ENCODE results near the gene ZDBF2.
"Not testable (repeated sequence)": the region's sequence is repeated elsewhere in the genome, so short reads cannot be mapped to it uniquely, and the experiment has no call there.

Gene ZDBF2

DNA sequence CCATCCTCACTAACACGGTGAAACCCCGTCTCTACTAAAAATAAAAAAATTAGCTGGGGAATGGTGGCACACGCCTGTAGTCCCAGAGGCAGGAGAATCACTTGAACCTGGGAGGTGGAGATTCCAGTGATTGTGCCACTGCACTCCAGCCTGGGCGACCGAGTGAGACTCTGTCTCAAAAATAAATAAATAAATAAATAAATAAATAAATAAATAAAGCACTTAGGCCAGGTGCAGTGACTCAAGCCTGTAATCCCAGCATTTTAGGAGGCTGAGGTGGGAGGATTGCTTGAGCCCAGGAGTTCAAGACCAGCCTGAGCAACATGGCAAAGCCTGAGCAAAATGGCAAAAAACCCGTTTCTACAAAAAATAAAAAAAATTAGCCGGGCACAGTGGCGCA lies 15.8 kb upstream of the ZDBF2 start:
- not testable (repeated sequence) for FAIRE-seq; DNase-seq (ENCODE audit: insufficient read length, low spot score)

GRCh38 chr2:206259376-206260187 lies 14.9 kb upstream of the ZDBF2 start:
- FAIRE-seq (no peak), DNase-seq (ENCODE audit: insufficient read length, low spot score) (no peak)

DNA sequence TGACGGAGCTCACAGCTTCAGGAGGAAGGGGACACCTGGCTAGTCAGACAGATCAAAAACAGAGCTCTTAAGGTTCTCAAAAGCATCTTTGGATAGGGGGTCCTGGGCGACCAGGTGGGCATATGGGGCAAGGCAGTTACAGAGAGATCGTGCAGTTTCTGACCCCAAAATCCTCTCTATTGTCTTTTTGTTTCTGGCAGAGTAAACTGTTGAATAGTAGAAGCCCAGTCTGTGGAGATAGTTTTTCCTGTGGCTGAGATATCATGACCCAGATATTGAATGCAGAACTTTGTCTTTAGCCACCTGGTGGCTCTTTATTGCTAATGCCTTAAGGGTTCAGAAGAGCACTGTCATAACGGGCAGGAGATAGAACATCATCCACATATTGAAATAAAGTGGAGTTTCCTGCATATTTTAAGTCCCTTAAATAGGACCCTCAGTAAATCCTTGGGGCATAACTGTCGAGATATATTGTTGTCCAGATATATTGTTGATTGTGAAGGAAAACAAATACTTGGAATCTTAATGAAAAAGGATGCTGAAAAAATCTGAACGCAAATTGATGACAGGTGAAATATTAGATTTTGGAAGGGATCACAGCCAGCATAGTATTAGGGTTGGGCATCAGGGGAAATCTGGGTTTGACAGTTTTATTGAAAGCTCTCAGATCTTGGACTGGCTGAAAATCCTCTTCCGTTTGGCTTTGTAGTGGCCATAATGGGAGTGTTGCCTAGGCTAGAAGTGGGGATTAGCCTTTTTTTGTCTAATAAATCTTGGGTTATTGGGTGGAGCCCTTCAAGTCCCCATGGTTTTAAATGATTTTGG lies 14.1 kb upstream of the ZDBF2 start:
- FAIRE-seq (no peak), DNase-seq (ENCODE audit: insufficient read length, low spot score) (peak; percentile 46)

DNA sequence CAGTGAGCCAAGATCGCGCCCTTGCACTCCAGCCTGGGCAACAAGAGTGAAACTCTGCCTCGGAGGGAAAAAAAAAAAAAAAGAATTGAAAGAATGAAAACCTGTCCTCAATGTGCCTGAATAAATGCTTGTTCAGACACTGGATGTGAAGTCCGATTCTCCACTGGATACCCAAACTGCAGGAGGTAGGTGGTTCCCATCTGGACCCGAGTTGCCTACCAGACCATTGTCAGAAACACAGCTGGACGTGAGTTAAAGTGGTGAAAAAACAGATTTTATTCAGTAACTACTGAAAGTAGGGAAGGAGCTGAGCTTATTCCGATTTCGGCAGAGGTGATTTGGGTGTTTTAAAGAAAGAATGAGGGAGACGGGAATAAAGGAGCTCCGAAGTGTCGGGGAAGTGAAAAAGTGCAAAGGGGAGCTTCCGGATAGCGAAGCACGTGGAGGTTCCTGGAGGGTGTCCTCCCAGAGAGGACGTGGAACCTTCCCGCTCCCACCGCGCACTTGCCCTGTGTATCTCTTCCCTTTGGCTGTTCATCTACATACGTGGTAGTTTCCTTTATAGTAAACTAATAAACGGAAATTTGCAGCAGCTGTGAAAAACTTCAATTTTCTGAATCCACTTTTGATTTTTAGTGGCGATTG lies 10.4 kb upstream of the ZDBF2 start:
- FAIRE-seq (no peak), DNase-seq (ENCODE audit: insufficient read length, low spot score) (no peak)

DNA sequence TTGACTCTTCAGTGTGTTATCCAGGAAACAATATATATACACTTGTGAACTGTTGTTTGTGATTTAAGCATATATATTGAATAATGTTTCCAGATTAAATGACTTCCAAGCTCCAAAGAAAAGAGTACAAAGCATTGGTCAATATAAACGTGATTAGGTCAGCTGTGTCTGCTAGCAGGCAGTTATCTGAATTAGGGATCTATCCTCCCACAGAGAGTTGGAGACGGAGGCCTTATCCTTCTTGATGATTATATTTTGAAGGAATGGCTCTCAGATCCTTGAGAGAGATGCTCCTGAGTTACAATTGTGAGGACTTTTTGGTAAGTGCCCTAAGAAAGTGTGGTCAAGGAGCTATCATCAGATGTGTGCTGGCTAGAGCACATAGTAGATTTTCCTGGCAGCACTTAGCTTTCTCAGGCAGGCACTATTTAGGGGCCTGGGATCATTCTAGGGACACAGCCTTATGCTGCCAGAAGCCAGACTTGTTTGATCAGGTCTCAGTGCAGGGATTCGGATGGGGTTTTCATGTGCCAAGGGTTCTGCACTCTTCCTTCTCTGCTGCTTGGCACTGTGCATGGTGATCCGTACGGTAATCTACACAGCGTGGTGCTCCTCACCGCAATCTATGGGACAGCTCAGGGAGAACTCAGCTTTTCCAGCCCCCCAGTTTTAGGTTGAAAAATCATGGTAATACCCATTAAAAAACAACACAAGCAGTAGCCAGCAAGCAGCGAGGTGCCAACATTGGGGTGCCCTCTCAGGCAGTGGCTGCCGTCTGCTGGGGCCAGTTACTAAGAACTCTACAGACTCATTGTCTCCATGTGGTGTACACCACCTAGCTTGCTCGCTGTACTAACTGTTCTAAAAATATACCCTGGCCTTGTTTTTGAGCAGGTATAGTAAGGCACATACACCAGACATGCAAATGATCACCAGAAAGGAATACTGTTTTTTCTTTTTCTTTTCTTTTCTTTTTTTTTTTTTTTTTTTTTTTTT lies 8.0 kb upstream of the ZDBF2 start:
- no peak for FAIRE-seq

DNA sequence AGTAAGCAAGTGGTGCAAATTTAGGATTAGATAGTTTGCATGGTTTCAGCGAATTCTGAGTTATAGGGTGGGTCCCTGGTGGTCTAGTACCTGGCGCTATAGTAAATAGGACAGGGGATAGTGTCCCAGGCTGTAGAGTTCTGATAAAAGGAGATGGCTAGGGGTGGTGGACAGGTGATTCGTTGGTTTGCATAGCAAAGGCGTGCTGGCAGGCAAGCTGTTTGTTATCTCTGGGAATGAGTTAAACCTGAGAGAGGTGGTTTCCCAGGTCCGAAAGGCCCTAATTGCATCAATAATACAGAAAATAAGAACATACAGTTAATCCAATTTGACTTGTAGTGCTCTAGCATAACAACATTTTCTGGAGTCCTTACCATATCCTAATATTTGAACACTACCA lies 6.9 kb upstream of the ZDBF2 start:
- FAIRE-seq, result no peak
- DNase-seq (ENCODE audit: insufficient read length, low spot score), result no peak

More for the DNA sequence above, 8.0 kb upstream of the ZDBF2 start:
- DNase-seq (ENCODE audit: insufficient read length, low spot score), result no peak

DNA sequence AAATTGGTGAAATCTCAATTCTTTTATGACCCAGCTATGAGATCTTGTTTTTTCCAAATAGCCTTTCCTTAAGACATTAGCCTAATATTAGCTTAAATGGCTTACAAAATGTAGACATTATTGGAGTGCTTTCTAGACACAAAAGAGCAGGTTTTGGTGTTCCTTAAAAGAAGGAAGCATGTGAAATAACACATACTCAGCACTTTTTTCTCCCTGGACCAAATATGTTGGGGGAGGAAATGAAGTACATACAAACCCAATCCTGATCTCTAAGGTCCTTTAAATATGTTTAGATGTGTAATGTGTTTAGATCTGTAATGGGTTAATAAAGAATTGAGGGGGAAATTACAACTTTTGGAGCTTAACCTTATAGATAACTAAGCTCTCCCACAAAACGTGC lies 3.4 kb upstream of the ZDBF2 start:
- DNase-seq (ENCODE audit: insufficient read length, low spot score), result no peak

DNA sequence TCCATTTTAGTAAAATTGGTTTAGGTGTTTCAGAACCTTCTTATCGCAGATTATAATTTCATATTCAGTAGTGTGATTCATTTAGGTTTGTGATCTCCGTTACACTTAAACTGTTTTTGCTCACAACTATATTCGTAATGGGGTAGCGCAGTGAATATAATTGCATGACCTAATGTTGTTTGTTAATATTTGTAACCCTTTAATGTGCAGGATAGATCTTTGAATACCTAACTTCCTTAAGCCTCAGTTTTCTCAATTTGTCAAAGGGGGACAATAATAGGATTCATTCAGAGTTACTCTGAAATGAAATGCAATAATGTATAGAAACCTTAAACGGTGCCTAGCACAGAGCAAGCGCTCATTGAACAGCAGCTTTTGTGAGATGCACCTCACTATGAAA lies 558 bp upstream of the ZDBF2 start:
- DNase-seq (ENCODE audit: insufficient read length, low spot score) (no peak), FAIRE-seq (no peak)

More for the DNA sequence above, 3.4 kb upstream of the ZDBF2 start:
- no peak for FAIRE-seq

DNA sequence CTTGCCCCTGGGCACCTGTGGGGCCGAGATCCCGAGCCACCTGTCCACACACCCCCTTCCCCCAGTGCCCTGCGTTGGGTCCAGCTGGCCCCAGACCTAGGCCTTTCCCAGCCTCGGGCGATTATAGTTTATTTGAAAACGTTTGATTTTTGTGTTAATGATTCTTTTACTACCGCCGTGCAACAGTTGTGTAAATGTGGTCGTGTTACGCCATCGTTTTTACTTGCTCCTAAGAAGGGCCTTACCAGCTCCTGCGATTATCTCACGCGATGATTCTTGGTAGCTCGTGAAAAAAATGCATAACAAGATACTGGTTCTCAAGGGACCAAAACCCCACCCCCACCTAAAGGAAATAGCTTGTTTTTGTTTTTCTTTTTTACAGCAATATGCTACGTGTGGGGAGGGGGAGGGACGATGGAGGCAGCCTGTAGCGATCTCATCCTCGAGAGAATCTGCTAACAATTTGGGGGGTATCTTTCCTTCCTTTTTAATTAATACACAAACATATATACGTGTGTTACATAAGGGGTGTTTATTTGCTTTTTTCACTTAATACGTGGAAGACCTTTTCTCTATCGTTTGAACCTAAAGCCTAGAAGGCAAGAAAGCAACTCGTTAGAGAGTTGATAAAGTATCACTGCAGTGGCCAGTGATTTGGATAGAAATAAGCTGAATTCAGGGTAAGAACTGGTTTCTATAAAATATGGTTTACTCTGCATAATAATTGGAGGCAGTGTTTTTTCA lies 1.0 kb downstream of the ZDBF2 start:
- peak; percentile 83 for FAIRE-seq
- peak; percentile 30 for DNase-seq (ENCODE audit: insufficient read length, low spot score)

DNA sequence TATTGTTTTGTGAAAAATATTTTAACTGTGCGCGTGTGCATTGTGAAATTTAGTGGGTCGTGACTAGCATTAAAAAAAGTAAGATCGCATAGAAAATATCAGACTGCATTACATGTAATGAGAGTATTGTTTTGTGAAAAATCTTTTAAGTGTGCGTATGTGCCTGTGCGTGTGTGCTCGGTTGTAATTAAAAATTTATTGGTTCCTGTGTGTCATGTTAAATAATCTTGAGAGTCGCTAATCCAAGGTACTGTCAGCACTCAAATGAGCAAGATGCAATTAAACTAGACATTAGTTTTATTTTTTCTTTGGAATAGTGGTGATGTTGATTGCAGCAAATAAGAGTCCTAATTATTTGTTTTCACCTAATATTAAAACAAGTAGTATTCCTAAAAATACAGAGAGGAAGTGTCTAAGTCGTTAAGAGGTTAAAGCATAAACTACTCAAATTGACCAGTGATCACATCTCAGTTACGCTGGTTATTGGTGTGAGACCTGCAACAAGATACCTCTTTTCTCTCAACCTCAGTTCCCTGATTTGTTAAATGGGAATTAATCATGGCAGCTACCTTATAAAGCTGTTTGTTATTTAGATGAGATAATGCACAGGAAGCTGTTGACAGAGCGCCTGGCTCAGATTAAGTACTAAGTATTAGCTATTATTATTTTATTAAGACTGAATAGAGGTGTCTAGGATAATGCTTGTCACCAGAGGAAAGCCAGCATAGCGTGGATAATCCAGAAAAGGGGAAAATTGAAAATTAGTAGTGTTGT lies 1.9 kb downstream of the ZDBF2 start:
- FAIRE-seq (no peak), DNase-seq (ENCODE audit: insufficient read length, low spot score) (no peak)

DNA sequence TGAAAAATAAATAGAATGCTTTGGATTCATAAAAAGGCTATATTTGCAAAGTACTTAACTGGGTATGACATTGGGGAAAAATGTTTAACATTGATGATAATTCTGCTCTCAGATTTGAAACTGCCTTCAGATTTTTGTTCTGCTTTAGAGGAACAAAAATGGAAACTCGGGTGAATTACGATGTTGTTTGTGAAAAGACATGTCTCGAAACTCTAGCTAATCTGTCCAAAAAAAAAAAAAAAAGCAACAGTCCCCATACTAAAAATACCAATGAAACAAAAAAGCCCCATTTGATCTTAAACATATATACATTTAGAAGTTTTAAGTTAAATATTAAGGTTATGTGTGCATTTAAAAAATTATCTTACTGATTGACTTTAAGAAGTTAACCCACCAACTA lies 3.0 kb downstream of the ZDBF2 start:
- FAIRE-seq (no peak), DNase-seq (ENCODE audit: insufficient read length, low spot score) (no peak)

DNA sequence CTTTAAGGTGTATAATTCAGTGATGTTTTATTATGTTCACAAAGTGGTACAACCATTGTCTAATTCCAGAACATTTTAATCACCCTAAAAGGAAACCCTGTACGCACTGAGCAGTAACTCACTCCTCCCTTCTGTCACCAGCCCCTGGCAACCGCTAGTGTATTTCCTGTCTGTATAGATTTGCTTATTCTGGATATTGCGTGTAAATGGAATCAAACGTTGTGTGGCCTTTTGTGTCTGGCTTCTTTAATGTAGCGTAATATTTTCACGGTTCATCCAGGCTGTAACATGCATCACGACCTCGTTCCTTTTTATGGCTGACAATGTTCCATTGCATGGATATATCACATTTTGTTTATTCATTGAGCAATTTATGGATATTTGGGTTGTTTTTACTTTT lies 8.3 kb downstream of the ZDBF2 start:
- DNase-seq (ENCODE audit: insufficient read length, low spot score), result no peak
- no peak for FAIRE-seq

DNA sequence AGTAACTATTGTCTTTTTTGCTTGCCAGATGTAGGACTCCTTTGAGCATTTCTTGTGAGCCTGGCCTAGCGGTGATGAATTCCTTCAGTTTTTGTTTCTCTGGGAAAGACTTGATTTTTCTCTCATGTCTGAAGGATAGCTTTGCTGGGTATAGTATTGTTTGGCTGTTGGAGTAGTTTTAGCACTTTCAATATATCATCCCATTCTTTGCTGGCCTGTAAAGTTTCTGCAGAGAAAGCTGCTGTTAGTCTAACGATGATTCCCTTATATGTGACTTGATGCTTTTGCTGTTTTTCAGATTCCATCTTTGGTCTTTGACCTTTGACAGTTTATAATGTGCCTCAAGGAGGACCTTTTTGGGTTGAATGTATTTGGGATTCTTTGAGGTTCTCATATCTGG lies 12.7 kb downstream of the ZDBF2 start:
- DNase-seq (ENCODE audit: insufficient read length, low spot score) (no peak), FAIRE-seq (no peak)

- no peak for DNase-seq (ENCODE audit: insufficient read length, low spot score)
- FAIRE-seq, result no peak
Observed at GRCh38 chr2:206289391-206289790, 14.9 kb downstream of the ZDBF2 start.

DNA sequence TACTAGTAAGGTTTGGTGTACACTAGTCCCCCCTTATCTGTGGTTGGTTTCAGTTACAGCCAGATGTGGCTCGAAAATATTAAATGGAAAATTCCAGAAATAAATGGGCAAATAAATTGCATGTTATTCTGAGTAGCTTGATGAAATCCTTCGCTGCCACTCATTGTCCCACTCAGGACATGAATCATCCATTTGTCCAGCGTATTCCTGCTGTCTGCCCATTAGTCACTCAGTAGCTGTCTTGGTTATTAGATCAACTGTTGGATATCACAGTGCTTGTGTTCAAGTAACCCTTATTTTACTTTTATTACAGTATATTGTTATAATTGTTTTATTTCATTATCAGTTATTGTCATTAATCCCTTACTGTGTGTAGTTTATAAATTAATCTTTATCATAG lies 21.7 kb downstream of the ZDBF2 start:
- FAIRE-seq, result no peak
- DNase-seq (ENCODE audit: insufficient read length, low spot score), result no peak

DNA sequence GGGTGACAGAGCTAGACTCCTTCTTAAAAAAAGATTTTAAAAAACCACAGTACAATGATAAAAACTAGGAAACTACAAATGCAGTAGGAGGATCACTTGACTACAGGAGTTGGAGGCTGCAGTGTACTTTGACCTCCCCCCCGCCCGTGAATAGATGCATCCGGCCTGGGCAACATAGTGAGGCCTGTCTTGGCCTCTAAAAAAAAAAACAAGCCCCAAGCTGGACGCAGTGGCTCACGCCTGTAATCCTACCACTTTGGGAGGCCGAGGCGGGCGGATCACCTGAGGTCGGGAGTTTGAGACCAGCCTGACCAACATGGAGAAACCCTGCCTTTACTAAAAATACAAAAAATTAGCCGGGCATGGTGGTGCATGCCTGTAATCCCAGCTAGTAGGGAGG lies 25.1 kb downstream of the ZDBF2 start:
- FAIRE-seq, result not testable (repeated sequence)

DNA sequence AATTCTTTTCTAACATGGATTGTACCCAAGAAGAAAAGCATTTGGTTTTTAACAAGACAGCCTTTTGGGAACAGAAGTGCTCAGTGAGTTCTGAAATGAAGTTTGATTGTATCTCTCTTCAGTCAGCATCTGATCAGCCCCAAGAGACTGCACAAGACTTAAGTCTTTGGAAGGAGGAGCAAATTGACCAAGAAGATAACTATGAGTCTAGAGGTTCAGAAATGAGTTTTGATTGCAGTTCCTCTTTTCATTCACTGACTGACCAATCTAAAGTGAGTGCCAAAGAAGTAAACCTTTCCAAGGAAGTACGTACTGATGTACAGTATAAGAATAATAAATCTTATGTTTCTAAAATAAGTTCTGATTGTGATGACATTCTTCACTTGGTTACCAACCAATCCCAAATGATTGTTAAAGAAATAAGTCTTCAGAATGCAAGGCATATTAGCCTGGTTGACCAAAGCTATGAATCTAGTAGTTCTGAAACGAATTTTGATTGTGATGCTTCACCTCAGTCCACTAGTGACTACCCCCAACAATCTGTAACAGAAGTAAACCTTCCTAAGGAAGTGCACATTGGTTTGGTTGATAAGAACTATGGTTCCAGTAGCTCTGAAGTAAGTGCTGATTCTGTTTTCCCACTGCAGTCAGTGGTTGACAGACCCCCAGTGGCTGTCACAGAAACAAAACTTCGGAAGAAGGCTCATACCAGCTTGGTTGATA lies 31.2 kb downstream of the ZDBF2 start:
- DNase-seq (ENCODE audit: insufficient read length, low spot score) (no peak), FAIRE-seq (no peak)

More for the DNA sequence above, 25.1 kb downstream of the ZDBF2 start:
- not testable (repeated sequence) for DNase-seq (ENCODE audit: insufficient read length, low spot score)

- no peak for FAIRE-seq
- no peak for DNase-seq (ENCODE audit: insufficient read length, low spot score)
Observed at GRCh38 chr2:206311026-206311425, 36.6 kb downstream of the ZDBF2 start.
